Measurements from ENCODE around the gene BMP8B. TPM values are rescaled to one million over a fixed set of nuclear protein-coding genes. Genes with fewer than 3 reads are reported as not detected.
"Not testable (repeated sequence)": the region's sequence is repeated elsewhere in the genome, so short reads cannot be mapped to it uniquely, and the experiment has no call there.

BMP8B gene
- polyA plus RNA-seq, 1 of the 3 experiments (the other 2 are of a cell fraction), result 0.07 TPM

- Histone ChIP-seq H3K9ac (no peak overlapping the region), H3K9me3 (no peaks in the 10 kb centered on the region), H3F3A (replicated peaks; ENCODE audit: insufficient read depth) (no peaks in the 10 kb centered on the region), H3K27ac (ENCODE audit: low read depth in 2 of 2, low read length in 1 of 2) (no peak overlapping the region; a peak in 1 of 4 replicates), H2AFZ (ENCODE audit: low read depth) (no peak overlapping the region), H3K9me2 (no peaks in the 10 kb centered on the region), H3K4me3 (ENCODE audit: low read depth in 2 of 2, low read length in 1 of 2) (peak overlapping the region in 1 of 2 experiments; percentile 47; a peak in 2 of 4 replicates), H3K36me3 (replicated peaks in 1 of 2; ENCODE audit: control insufficient read depth in 1 of 2, insufficient read depth in 2 of 2, low read length in 1 of 2) (no peaks in the 10 kb centered on the region), H3K4me1 (ENCODE audit: control insufficient read depth in 1 of 2, insufficient read depth in 2 of 2, low read depth in 1 of 2, low read length in 1 of 2) (peaks cover 0 to 5% of the 10 kb centered on the region in 2 experiments; a peak in 1 of 4 replicates), H3K79me2 (ENCODE audit: insufficient read depth) (no peaks in the 10 kb centered on the region), H4K20me1 (ENCODE audit: insufficient read depth) (no peaks in the 10 kb centered on the region), H3K4me2 (no peak overlapping the region), H3K27me3 (ENCODE audit: insufficient read depth) (peaks cover 16% of the 10 kb centered on the region)
- ChIA-PET CTCF (interaction anchor here (1.2 kb wide), 1 partner anchor 10 kb away, joined by 4 read pairs; no protein-coding TSS in a partner anchor), POLR2A (no interaction called here)
- TF ChIP-seq JUND (IDR thresholded peaks at IDR 0.05), result no peak
- TF ChIP-seq MEF2A (IDR thresholded peaks at IDR 0.05; ENCODE audit: borderline replicate concordance, low read depth), result no peak
- TF ChIP-seq ELF1 (IDR thresholded peaks at IDR 0.05), result no peak
- TF ChIP-seq, protein P1, sequence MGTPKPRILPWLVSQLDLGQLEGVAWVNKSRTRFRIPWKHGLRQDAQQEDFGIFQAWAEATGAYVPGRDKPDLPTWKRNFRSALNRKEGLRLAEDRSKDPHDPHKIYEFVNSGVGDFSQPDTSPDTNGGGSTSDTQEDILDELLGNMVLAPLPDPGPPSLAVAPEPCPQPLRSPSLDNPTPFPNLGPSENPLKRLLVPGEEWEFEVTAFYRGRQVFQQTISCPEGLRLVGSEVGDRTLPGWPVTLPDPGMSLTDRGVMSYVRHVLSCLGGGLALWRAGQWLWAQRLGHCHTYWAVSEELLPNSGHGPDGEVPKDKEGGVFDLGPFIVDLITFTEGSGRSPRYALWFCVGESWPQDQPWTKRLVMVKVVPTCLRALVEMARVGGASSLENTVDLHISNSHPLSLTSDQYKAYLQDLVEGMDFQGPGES (IDR thresholded peaks at IDR 0.05; ENCODE audit: low read depth, low read length), result no peak
- no peak for TF ChIP-seq RFX5 (IDR thresholded peaks at IDR 0.05; ENCODE audit: low read length)
- TF ChIP-seq EP300 (IDR thresholded peaks at IDR 0.05; ENCODE audit: borderline replicate concordance in 1 of 2, low read depth in 1 of 2, low read length in 1 of 2), result no peak
- no peak for TF ChIP-seq MXI1 (IDR thresholded peaks at IDR 0.05; ENCODE audit: low read depth, low read length)
- TF ChIP-seq TEAD4 (IDR thresholded peaks at IDR 0.05; ENCODE audit: borderline replicate concordance, insufficient read depth), result no peak
- TF ChIP-seq NFIC (IDR thresholded peaks at IDR 0.05; ENCODE audit: borderline replicate concordance), result no peak
- no peak for TF ChIP-seq SIN3A (IDR thresholded peaks at IDR 0.05; ENCODE audit: borderline replicate concordance, low read depth, low read length)
- TF ChIP-seq FOSL2 (IDR thresholded peaks at IDR 0.05; ENCODE audit: borderline replicate concordance, low read depth), result no peak
- no peak for TF ChIP-seq TAF1 (IDR thresholded peaks at IDR 0.05; ENCODE audit: borderline replicate concordance, low read depth, low read length)
- TF ChIP-seq RXRA (IDR thresholded peaks at IDR 0.05; ENCODE audit: borderline replicate concordance, low read depth), result no peak
- peak; percentile 77 for DNase-seq
- WGBS (ENCODE audit: low lambda C conversion rate), result 3% methylated on average over 6 of the region's 51 CpGs
Observed at GRCh38 chr1:39788426-39788757, 273 bp downstream of the BMP8B start.

DNA sequence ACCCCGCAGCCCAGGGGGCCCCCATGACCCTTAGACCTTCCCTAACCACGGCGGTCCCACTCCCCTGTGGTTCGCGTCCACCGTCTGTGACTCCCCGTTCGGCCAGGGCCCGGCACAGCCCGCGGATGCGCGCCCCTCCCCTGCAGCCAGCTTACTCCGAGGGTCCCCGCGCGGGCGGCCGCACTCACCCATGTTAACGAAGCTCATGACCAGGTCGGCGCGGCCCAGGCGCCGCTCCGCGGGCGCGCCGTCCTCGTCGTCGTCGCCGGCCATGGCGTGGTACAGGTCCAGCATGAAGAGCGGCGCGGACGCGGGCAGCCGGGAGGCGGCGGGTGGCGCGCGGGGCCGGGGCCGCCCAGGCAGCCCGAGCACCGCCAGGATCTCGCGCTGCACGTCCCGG lies 701 bp downstream of the BMP8B start:
- H3K4me2 ChIP-seq; CTCF ChIA-PET; H3K4me1 ChIP-seq (ENCODE audit: control insufficient read depth in 1 of 2, insufficient read depth in 2 of 2, low read depth in 1 of 2, low read length in 1 of 2); POLR2A ChIA-PET; H3F3A ChIP-seq (replicated peaks; ENCODE audit: insufficient read depth); H3K9me3 ChIP-seq; H3K36me3 ChIP-seq (replicated peaks in 1 of 2; ENCODE audit: control insufficient read depth in 1 of 2, insufficient read depth in 2 of 2, low read length in 1 of 2); H3K9ac ChIP-seq; H3K79me2 ChIP-seq (ENCODE audit: insufficient read depth); H2AFZ ChIP-seq (ENCODE audit: low read depth); H3K9me2 ChIP-seq; H4K20me1 ChIP-seq (ENCODE audit: insufficient read depth); H3K27ac ChIP-seq (ENCODE audit: low read depth in 2 of 2, low read length in 1 of 2): not testable (repeated sequence)
- 13% methylated on average over 35 of the region's 55 CpGs for WGBS (ENCODE audit: low lambda C conversion rate)
- peaks cover 20% of the 10 kb centered on the region for H3K27me3 ChIP-seq (ENCODE audit: insufficient read depth)
- peak; percentile 54 for DNase-seq
- peak overlapping the region in 1 of 2 experiments; percentile 47; a peak in 1 of 4 replicates for H3K4me3 ChIP-seq (ENCODE audit: low read depth in 2 of 2, low read length in 1 of 2)

GRCh38 chr1:39787468-39787867 lies 1.2 kb downstream of the BMP8B start:
- no peaks in the 10 kb centered on the region for H3K9me2 ChIP-seq
- no peak overlapping the region for H3K9ac ChIP-seq
- H2AFZ ChIP-seq (ENCODE audit: low read depth), result no peak overlapping the region
- 82% methylated on average over 9 of the region's 11 CpGs for WGBS (ENCODE audit: low lambda C conversion rate)
- no peak overlapping the region; a peak in 1 of 4 replicates for H3K4me3 ChIP-seq (ENCODE audit: low read depth in 2 of 2, low read length in 1 of 2)
- H3K9me3 ChIP-seq, result no peaks in the 10 kb centered on the region
- no peaks in the 10 kb centered on the region for H4K20me1 ChIP-seq (ENCODE audit: insufficient read depth)
- H3K36me3 ChIP-seq (replicated peaks in 1 of 2; ENCODE audit: control insufficient read depth in 1 of 2, insufficient read depth in 2 of 2, low read length in 1 of 2), result no peaks in the 10 kb centered on the region
- no peak for TF ChIP-seq FOXM1 (IDR thresholded peaks at IDR 0.05; ENCODE audit: low read depth)
- no peak for TF ChIP-seq NFIC (IDR thresholded peaks at IDR 0.05; ENCODE audit: borderline replicate concordance)
- TF ChIP-seq TEAD4 (IDR thresholded peaks at IDR 0.05; ENCODE audit: borderline replicate concordance, insufficient read depth), result no peak
- no peak for TF ChIP-seq PBX3 (IDR thresholded peaks at IDR 0.05)
- TF ChIP-seq USF1 (IDR thresholded peaks at IDR 0.05; ENCODE audit: borderline replicate concordance, low read depth), result no peak
- TF ChIP-seq, protein P1 (IDR thresholded peaks at IDR 0.05; ENCODE audit: low read depth, low read length), result no peak
- TF ChIP-seq ELF1 (IDR thresholded peaks at IDR 0.05), result no peak
- no peak for TF ChIP-seq RAD21 (IDR thresholded peaks at IDR 0.05; ENCODE audit: low read length)
- no peak for TF ChIP-seq MEF2A (IDR thresholded peaks at IDR 0.05; ENCODE audit: borderline replicate concordance, low read depth)
- TF ChIP-seq RFX5 (IDR thresholded peaks at IDR 0.05; ENCODE audit: low read length), result no peak
- TF ChIP-seq FOSL2 (IDR thresholded peaks at IDR 0.05; ENCODE audit: borderline replicate concordance, low read depth), result no peak
- CTCF ChIA-PET, result no interaction called here
- H3K27me3 ChIP-seq (ENCODE audit: insufficient read depth), result peaks cover 20% of the 10 kb centered on the region
- no peaks in the 10 kb centered on the region for H3K79me2 ChIP-seq (ENCODE audit: insufficient read depth)
- H3K4me1 ChIP-seq (ENCODE audit: control insufficient read depth in 1 of 2, insufficient read depth in 2 of 2, low read depth in 1 of 2, low read length in 1 of 2), result peaks cover 0 to 5% of the 10 kb centered on the region in 2 experiments; a peak in 1 of 4 replicates
- no peak overlapping the region for H3K4me2 ChIP-seq
- H3K27ac ChIP-seq (ENCODE audit: low read depth in 2 of 2, low read length in 1 of 2), result no peak overlapping the region
- H3F3A ChIP-seq (replicated peaks; ENCODE audit: insufficient read depth), result no peaks in the 10 kb centered on the region
- POLR2A ChIA-PET, result no interaction called here
- no peak for DNase-seq
